HG03575 (cell line): ENCODE measurements around the gene C5AR1.
"Not testable (repeated sequence)": the region's sequence is repeated elsewhere in the genome, so short reads cannot be mapped to it uniquely, and the experiment has no call there.

Source experiments
- ATAC-seq: cut with Tn5 transposase; IDR thresholded peaks from one replicate; pipeline ENCODE4 v1.9.1; 2021; ENCODE audit not compliant: unreplicated experiment, insufficient number of reproducible peaks, low FRiP score; ENCODE audit errors: extremely low read depth

C5AR1 gene

DNA sequence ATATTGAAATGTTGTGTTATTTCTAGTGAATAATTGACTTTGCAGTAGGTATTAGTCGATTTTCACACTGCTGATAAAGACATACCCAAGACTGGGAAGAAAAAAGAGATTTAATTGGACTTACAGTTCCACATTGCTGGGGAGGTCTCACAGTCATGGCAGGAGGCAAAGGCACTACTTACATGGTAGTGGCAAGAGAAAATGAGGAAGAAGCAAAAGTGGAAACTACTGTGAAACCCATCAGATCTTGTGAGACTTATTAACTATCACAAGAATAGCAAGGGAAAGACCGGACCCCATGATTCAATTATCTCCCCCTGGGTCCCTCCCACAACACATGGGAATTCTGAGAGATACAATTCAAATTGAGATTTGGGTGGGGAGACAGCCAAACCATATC, 12.4 kb downstream of the C5AR1 start:
- no peak for ATAC-seq

DNA sequence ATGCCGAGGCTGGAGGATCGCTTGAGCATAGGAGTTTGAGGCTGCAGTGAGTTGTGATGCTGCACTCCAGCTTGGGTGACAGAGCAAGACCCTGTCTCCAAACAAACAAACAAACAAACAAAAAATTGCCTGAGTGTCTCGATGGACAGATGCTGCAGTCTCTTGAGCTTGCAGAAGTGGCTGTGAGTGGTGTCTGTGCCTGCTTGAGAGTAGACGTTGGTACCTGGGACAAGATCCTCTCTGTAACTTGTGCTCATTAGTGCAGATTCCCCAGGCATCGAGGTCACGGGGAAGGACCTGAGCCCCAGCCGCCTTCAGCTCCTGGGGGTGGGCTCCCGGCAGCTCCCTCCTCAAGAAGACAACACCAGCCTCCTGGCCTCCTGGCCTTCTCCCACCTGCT, 13.7 kb downstream of the C5AR1 start:
- ATAC-seq = no peak

DNA sequence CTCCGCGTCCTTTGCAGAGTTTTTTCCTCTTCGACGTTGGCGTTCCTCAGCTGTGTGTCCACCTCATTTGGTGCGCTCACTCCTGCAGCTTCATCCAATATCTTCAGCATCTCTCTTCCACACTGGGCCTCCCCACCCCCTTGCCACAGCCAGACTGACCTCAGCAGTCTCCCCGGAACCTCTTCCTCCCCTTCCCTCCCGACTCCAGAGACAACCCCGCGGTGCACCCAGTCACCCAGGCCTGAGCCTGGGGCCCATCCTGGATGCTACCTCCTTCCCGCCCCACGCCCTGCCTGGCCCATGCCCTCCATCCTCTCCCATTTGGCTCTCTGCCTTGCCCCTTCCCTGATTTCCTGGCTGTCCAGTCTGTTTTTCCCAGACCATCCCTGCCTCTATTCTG, 14.2 kb downstream of the C5AR1 start:
- ATAC-seq = no peak

DNA sequence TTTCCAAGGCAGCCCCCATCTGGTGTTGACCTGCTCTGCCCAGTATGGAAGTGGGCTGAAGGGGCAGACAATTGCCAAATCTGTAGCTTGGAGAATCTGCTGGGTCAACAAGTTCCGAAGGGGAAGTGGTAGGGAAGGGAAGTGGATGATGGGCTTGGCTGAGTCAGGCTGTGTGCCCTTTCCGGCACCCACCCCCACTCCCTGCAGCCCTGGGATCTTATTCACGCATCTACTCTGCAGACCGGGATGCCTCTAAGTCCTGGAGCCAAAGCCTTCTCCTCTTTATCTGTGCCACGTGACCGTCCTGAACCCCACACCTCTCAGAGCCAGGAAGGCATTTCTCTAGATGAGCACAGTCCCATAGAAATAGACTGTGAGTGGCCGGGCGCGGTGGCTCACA, 14.8 kb downstream of the C5AR1 start:
- ATAC-seq = no peak

DNA sequence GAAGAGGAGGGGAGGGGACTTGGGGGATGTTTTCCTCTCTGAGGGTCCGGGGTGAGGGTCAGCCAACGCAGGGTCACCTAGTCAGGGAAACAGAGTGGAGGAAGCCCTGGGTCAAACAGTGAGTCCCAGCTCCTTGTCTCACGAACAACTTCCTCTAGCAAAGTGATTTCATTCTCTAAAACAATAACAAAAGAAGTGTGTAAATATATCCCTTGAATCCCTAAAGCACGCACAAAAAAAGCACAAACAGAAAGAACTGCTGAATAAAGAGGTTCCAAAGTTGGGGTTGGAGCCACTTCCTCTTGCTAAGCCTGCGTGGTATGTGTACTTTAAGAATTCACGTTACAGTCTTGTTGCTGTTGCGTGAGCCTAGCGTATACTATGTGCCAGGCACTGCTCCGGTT, 20.8 kb downstream of the C5AR1 start:
- no peak for ATAC-seq

DNA sequence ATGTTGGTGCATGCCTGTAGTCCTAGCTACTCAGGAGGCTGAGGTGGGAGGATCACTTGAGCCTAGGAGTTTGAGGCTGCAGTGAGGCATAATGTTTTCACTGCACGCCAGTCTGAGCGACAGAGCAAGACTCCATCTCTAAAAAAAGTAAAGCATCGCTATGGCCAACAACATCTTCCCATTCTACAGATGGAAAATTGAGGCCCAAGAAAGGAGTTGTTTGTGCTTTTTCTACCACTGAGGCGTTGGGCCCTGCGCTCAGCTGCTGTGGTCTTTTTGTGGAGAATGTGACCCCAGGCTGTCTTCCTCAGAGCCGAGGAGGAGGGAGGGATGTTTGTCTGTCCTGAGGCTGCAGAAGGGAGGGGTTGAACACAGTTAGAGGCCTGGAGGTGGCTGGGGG, 21.8 kb downstream of the C5AR1 start:
- ATAC-seq = no peak

DNA sequence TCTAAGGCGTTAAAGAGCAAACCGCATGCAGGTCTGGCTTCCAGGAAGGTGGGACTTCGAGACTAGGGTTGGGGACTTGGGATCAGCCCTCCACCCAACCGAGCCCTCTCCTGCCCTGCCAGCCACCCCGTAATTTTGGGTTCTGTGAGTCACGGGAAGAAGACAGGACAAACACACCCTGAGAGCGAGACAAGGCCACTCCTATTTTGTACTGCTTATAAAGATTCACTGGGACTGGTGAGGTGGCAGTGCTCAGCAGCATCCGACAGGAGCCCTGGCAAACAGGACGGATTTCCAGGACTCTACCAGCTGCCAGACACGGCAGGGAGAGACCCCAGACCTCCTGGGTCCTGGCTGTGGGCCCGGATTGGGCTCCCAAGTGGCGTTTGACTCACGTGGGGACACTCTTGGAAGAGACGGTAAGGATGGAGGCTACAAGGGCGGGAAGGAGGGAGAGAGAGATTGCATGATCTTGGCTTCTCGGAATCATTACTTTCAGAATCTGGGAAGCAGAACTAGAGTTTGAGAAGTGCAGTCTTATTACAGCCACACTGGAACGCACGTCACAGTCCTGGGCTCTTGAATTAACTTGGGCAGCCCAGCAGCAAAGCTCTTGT, 22.4 kb downstream of the C5AR1 start, which contains the start of gene C5AR2:
Gene C5AR2, plus strand, starts transcription at position 245 of the 617 bp plus-strand sequence. CDS start 8,625 bp downstream, outside the sequence.
- no peak for ATAC-seq

DNA sequence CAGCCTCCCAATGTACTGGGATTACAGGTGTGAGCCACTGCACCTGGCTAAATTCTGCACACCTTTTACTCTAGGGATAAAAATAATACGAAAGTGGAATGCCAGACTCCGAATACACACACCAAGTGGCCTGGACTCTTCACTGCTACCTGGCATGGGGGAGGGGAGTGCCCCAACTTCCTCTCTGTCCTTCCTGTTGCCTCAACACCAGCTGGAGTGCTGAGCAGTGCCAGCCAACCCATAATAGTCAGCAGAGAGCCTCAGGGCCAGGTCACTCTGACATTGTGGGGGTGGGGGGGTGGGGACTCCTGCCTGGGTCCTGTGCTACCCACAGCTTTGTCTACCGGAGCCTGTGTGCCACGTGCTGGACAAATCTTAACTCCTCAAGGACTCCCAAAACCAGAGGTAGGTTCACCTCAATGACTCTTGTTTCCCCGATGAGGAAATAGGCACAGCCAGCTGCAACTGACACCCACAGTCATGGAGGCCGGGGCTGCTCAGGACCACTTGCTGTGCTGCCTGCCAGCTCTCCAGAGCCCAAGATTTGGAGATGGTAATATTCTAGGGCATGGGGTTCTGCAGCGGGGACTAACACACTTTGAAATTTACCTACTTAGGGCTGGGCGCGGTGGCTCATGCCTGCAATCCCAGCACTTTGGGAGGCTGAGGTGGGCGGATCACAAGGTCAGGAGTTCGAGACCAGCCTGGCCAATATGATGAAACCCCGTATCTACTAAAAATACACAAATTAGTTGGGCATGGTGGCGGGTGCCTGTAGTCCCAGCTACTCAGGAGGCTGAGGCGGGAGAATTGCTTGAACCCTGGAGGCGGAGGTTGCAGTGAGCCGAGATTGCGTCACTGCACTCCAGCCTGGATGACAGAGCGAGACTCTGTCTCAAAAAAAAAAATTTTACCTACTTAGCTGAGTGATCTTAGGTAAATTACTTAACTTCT, 27.4 kb downstream of the C5AR1 start:
- not testable (repeated sequence) for ATAC-seq

DNA sequence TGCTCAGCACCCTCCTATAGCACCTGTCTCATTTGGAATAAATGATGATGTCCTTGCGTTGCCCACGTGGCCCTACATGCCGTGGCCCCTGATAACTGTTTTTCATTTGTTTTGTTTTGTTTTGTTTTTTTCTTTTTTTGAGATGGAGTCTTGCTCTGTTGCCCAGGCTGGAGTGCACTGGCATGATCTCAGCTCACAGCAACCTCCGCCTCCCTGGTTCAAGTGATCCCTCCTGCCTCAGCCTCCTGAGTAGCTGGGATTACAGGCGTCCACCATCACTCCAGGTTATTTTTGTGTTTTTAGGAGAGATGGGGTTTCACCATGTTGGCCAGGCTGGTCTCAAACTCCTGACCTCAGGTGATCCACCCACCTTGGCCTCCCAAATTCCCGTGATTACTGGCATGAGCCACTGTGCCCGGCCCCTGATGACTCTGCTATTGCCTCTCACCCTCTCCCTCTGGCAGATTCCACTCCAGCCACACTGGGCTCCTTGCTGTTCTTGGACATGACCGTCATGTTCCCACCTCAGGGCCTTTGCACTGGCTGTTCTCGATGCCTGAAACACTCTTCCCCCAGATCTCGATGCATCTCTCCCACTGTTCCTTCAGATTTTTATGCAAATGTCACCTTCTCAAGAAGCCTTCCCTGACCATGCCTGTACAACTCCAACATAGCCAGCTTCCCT, 29.7 kb downstream of the C5AR1 start:
- no peak for ATAC-seq

DNA sequence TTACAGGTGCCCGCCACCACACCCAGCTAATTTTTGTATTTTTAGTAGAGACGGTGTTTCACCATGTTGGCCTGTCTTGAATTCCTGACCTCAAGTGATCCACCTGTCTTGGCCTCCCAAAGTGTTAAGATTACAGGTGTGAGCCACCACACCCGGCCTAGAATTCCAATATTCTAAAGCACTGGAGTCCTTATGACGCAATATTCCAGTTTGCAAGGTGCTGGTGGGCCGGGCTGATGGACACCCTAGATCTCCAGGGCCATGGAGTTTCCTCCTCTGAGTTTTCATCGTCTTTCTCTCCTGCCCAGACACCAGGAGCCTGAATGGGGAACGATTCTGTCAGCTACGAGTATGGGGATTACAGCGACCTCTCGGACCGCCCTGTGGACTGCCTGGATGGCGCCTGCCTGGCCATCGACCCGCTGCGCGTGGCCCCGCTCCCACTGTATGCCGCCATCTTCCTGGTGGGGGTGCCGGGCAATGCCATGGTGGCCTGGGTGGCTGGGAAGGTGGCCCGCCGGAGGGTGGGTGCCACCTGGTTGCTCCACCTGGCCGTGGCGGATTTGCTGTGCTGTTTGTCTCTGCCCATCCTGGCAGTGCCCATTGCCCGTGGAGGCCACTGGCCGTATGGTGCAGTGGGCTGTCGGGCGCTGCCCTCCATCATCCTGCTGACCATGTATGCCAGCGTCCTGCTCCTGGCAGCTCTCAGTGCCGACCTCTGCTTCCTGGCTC, 31.0 kb downstream of the C5AR1 start:
- ATAC-seq = no peak

DNA sequence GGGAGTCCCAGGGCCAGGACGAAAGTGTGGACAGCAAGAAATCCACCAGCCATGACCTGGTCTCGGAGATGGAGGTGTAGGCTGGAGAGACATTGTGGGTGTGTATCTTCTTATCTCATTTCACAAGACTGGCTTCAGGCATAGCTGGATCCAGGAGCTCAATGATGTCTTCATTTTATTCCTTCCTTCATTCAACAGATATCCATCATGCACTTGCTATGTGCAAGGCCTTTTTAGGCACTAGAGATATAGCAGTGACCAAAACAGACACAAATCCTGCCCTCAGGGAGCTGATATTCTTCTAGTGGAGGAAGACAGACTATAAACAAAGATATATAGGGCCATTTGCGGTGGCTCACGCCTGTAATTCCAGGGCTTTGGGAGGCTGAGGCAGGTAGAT, 32.1 kb downstream of the C5AR1 start:
- ATAC-seq = no peak

DNA sequence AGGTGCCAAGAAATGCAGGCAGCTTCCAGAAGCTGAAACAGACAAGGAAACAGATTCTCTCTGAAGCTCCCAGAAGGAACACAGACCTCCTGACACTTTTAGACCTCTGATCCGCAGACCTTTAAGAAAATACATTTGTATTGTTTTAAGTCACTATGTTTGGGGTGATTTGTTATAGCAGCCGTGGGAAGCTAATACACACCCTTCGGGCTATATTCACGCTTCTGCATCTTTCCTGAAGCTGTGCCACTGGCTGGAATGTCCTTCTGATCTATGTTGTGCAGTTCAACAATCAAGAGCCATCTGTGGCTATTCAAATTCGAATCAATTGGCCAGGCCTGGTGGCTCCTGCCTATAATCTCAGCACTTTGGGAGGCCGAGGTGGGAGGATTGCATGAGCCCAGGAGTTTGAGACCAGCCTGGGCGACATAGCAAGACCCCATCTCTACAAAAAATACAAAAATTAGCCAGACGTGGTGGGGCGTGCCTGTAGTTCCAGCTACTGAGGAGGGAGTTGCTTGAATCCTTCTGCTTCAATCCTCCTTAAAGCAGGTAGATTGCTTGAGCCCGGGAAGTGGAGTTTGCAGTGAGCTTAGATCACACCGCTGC, 33.6 kb downstream of the C5AR1 start:
- ATAC-seq = no peak

DNA sequence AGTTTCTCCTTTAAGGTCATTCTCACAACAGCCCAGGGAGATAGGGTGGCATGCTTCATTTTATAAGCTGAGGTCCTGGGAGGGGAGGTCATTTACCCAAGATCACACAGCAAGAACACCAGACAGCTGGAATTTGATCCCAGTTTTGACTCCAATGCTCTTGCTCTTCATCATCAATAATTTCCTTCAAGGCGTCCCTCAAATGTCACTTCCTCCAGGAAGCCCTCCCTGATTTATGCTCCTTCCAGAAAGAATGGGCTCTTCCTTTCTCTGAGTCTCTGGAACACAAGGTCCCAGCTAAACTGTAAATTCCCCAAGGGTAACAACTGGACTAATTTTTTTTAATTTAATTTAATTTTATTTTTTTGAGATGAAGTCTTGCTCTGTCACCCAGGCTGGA, 34.8 kb downstream of the C5AR1 start:
- no peak for ATAC-seq

DNA sequence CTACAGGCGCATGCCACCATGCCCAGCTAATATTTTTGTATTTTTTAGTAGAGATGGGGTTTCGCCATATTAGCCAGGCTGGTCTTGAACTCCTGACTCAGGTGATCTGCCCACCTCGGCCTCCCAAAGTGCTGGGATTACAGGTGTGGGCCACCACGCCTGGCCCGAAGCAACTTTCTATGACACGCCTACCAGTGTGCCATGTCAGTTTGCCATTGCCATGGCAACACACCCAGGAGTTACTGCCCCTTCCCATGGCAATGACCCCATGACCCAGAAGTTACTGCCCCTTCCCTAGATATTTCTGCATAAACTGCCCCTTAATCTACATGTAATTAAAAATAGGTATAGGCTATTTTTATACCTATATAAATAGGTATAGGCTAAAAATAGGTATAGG, 36.4 kb downstream of the C5AR1 start:
- not testable (repeated sequence) for ATAC-seq

DNA sequence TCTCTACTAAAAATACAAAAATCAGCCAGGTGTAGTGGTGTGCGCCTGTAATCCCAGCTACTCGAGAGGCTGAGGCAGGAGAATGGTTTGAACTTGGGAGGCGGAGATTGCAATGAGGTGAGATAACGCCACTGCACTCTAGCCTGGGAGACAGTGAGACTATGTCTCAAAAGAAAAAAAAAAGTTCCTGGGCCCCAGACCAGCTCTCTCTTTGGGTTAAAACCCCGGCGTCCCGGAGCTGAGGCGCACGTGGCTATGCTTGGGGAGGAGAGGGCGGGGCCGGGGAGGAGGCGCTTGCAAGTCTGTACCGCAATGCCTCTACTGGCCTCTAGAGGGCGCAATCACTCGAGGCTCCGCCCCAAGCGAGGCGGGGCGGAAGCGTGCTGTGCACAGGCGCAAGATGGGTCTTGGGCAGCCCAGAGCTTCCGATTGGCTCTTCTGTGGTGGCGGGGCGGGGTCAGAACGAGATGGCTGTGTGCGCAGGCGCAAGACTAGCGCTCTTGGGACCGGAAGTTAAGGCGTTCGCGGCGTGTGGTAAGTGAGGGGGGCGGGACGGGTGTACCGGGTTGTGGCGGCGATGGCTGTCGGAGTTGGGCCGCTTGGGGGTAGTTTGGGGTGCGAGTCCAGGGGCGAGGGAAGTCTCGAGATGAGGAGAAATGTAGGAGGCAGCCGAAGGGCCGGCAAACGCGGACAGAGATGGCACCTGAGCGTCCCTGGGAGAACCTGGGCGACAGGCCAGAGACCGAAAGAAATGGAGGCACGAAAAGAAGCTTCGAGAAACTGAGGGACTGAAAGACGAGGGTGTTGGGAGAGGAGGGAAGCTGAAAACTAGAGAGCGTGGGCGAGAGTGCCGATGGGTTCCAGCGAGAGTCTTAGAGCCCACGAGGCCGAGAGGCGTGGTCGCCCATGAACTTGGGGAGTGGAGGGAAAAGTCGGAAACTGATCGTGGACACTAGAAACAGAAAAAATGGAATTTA, 39.4 kb downstream of the C5AR1 start, which contains the start of gene DHX34:
Gene DHX34, plus strand, starts transcription at position 497 of the 977 bp plus-strand sequence. CDS start 3,716 bp downstream, outside the sequence.
- ATAC-seq = no peak

DNA sequence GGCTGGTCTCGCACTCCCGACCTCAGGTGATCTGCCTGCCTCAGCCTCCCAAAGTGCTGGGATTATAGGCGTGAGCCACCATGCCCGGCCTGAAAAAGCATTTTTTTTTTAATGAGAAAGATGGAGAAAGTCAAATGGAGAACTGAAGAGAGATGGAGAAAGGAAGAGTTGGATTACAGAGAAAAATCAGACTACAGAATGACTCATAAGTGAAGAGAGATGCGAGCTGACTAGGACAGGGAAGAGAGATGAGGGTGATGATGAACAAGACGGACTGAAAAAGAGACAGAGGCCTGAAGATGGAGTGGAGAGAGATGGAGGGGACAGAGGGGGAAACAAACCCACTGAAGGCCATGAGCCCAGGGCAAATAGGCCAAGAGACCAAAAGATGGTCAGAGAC, 41.0 kb downstream of the C5AR1 start:
- ATAC-seq = no peak

DNA sequence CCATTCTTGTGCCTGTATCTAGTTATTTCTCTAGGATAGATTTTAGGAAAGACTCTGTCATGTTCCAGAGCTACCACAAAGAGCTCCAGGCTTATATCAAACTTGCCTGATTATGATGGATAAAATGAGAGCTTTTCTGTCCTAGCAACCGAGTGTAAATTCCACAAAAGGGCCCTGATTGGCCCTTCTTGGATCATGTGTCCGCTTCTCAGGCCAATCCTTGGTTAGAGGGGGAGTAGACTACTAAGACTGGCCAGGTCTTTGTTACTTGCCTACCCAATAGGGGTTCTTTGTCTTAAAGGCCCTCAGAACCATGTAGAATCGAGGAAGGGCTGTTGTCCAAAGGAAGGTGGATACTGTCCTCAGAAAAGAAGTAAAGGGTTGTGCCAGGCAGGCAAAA, 41.9 kb downstream of the C5AR1 start:
- ATAC-seq = no peak

DNA sequence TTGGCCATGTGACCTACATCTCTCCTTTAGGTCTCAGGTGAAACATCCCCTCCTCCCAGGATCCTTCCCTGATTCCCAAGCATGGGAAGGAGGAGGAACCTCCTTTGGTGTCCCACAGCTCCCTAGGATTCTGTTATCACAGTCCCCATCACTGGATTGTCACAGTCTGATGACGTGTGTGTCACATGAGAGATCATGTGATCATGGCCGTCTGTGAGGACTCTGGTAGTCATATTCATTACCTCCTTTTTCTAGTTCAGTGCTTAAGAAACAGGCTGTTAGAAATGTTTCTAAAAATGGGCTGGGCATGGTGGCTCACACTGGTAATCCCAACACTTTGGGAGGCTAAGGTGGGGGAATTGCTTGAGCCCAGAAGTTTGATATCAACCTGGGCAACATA, 42.4 kb downstream of the C5AR1 start:
- ATAC-seq = no peak
